ENCODE results near the gene BRD3OS. TPM values are rescaled to one million over a fixed set of nuclear protein-coding genes. Genes with fewer than 3 reads are reported as not detected.

BRD3OS gene
- total and polyA plus RNA-seq, 2 of the 13 experiments (the other 11 are each of a cell fraction or from before 2014, with no cell fraction given), result 4.9 to 5.7 TPM

DNA sequence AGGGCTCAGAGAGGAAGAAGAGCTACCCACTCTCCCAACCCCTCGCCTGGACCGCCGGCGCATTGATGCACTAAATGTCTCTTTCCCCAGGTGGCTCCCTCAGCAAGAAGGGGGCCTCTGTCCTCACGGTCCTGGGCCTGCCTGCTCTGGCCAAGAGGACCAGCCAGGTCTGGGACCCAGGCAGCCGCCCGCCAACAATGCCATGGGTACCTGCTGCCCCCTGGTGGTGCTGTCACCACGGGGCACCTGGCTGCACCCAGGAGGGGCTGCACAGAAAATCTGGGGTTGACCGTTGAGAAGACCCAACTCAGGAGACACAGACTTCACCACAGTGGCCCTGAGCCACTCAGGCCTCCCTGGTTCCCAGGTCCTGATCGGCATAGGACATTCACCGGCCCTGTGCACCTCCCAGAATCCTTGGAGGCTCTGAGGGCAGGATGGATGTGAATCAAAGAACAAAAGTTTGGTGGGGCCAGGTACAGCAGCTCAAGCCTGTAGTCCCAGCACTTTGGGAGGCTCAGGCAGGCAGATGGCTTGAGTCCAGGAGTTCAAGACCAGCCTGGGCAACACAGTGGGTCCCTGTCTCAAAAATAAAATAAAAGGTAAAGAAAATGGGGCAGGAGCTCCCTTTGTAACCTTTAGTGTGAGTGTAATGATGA is 30.8 kb upstream of the BRD3OS start (continued):
- TF ChIP-seq, protein P1, sequence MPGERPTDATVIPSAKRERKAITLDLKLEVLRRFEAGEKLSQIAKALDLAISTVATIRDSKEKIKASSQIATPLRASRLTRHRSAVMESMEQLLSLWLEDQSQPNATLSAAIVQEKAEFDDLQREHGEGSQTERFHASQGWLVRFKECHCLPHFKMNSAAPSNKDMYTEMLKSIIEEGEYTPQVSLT (CRISPR knock-in tag; IDR thresholded peaks at IDR 0.05; ENCODE audit: borderline replicate concordance, low read depth), result no peak
- TF ChIP-seq ZNF577 (CRISPR knock-in tag; IDR thresholded peaks at IDR 0.05; ENCODE audit: borderline replicate concordance, low read depth), result no peak
- peak; percentile 32; the same call in 1 of the 2 replicates for TF ChIP-seq TARDBP (CRISPR knock-in tag; IDR thresholded peaks at IDR 0.05)
- no peak for TF ChIP-seq ZBTB10 (CRISPR knock-in tag; IDR thresholded peaks at IDR 0.05; ENCODE audit: borderline replicate concordance)
- TF ChIP-seq ZNF850 (CRISPR knock-in tag; conservative IDR thresholded peaks at IDR 0.05), result no peak
- peak; percentile 80; the same call in 1 of the 2 replicates for TF ChIP-seq SMAD3 (CRISPR knock-in tag; IDR thresholded peaks at IDR 0.05)
- TF ChIP-seq ZNF672 (CRISPR knock-in tag; IDR thresholded peaks at IDR 0.05), result no peak
- TF ChIP-seq NBN (conservative IDR thresholded peaks at IDR 0.05), result no peak
- TF ChIP-seq RBFOX2 (IDR thresholded peaks at IDR 0.05; ENCODE audit: low read depth, low read length), result no peak
- TF ChIP-seq ZNF891 (CRISPR knock-in tag; IDR thresholded peaks at IDR 0.05), result no peak
- TF ChIP-seq, protein P2, sequence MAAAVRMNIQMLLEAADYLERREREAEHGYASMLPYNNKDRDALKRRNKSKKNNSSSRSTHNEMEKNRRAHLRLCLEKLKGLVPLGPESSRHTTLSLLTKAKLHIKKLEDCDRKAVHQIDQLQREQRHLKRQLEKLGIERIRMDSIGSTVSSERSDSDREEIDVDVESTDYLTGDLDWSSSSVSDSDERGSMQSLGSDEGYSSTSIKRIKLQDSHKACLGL (CRISPR knock-in tag; IDR thresholded peaks at IDR 0.05), result no peak
- TF ChIP-seq, protein P3, sequence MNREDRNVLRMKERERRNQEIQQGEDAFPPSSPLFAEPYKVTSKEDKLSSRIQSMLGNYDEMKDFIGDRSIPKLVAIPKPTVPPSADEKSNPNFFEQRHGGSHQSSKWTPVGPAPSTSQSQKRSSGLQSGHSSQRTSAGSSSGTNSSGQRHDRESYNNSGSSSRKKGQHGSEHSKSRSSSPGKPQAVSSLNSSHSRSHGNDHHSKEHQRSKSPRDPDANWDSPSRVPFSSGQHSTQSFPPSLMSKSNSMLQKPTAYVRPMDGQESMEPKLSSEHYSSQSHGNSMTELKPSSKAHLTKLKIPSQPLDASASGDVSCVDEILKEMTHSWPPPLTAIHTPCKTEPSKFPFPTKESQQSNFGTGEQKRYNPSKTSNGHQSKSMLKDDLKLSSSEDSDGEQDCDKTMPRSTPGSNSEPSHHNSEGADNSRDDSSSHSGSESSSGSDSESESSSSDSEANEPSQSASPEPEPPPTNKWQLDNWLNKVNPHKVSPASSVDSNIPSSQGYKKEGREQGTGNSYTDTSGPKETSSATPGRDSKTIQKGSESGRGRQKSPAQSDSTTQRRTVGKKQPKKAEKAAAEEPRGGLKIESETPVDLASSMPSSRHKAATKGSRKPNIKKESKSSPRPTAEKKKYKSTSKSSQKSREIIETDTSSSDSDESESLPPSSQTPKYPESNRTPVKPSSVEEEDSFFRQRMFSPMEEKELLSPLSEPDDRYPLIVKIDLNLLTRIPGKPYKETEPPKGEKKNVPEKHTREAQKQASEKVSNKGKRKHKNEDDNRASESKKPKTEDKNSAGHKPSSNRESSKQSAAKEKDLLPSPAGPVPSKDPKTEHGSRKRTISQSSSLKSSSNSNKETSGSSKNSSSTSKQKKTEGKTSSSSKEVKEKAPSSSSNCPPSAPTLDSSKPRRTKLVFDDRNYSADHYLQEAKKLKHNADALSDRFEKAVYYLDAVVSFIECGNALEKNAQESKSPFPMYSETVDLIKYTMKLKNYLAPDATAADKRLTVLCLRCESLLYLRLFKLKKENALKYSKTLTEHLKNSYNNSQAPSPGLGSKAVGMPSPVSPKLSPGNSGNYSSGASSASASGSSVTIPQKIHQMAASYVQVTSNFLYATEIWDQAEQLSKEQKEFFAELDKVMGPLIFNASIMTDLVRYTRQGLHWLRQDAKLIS (CRISPR knock-in tag; IDR thresholded peaks at IDR 0.05), result no peak
- TF ChIP-seq ZNF501 (CRISPR knock-in tag; IDR thresholded peaks at IDR 0.05), result peak; percentile 57
- no peak for TF ChIP-seq ZNF446 (CRISPR knock-in tag; IDR thresholded peaks at IDR 0.05)
- no peak for TF ChIP-seq ATAD3A (CRISPR knock-in tag; IDR thresholded peaks at IDR 0.05)
- TF ChIP-seq NFKBIZ (CRISPR knock-in tag; IDR thresholded peaks at IDR 0.05), result no peak
- TF ChIP-seq ZKSCAN5 (CRISPR knock-in tag; IDR thresholded peaks at IDR 0.05), result no peak
- no peak for TF ChIP-seq TP53 (CRISPR knock-in tag; conservative IDR thresholded peaks at IDR 0.05)
- no peak for TF ChIP-seq ZNF282 (IDR thresholded peaks at IDR 0.05; ENCODE audit: partially characterized antibody)
- no peak for TF ChIP-seq FOXA1 (IDR thresholded peaks at IDR 0.05)
- TF ChIP-seq FOXA1 (CRISPR knock-in tag; IDR thresholded peaks at IDR 0.05), result no peak
- TF ChIP-seq FOXP4 (CRISPR knock-in tag; IDR thresholded peaks at IDR 0.05), result 0 out of 2 replicates have a peak, but pooled peaks have one; percentile 7
- no peak for TF ChIP-seq ZNF253 (CRISPR knock-in tag; IDR thresholded peaks at IDR 0.05; ENCODE audit: borderline replicate concordance)
